HG03066 (cell line): ENCODE measurements around the gene OR4C6.
A peak's percentile ranks its signal among the peaks of the same experiment; 100 is the strongest.

Experiments
- ATAC-seq: cut with Tn5 transposase; IDR thresholded peaks from one replicate; pipeline ENCODE4 v1.9.1; 2021; ENCODE audit warnings: low read depth; ENCODE audit not compliant: unreplicated experiment

The OR4C6 gene

GRCh38 chr11:55661901-55662300 lies at the start of gene OR4C6:
OR4C6 (plus strand) TSS chr11:55662201; CDS start chr11:55665167, 2,966 bp downstream.
- ATAC-seq = no peak

- ATAC-seq = no peak
Measured at GRCh38 chr11:55624531-55624930, 37.5 kb upstream of the OR4C6 start.

- ATAC-seq = no peak
Measured at GRCh38 chr11:55634813-55635212, 27.2 kb upstream of the OR4C6 start, which contains the start of gene OR4P4. OR4P4 (plus strand) TSS chr11:55635113.

- no peak for ATAC-seq
Measured at GRCh38 chr11:55648027-55648426, 14.0 kb upstream of the OR4C6 start, which contains the start of gene OR4S2. OR4S2 (plus strand) TSS chr11:55648327; CDS start chr11:55650904, 2,577 bp downstream.

GRCh38 chr11:55652560-55652959 lies 9.4 kb upstream of the OR4C6 start:
- ATAC-seq = no peak

- ATAC-seq = no peak
Measured at GRCh38 chr11:55655096-55655495, 6.9 kb upstream of the OR4C6 start.

- ATAC-seq = peak; percentile 93
Measured at GRCh38 chr11:55658031-55658573, 3.9 kb upstream of the OR4C6 start.

GRCh38 chr11:55658608-55659007 lies 3.4 kb upstream of the OR4C6 start:
- ATAC-seq = peak; percentile 21

- no peak for ATAC-seq
Measured at GRCh38 chr11:55669376-55669775, 7.4 kb downstream of the OR4C6 start.

- ATAC-seq = no peak
Measured at GRCh38 chr11:55673860-55674259, 11.9 kb downstream of the OR4C6 start.

GRCh38 chr11:55697817-55698216 lies 35.8 kb downstream of the OR4C6 start:
- ATAC-seq = no peak

- no peak for ATAC-seq
Measured at GRCh38 chr11:55701429-55701828, 39.4 kb downstream of the OR4C6 start.

- ATAC-seq = no peak
Measured at GRCh38 chr11:55707029-55707428, 45.0 kb downstream of the OR4C6 start.

- ATAC-seq = peak; percentile 65
Measured at GRCh38 chr11:55714982-55715888, 53.2 kb downstream of the OR4C6 start.
